HG02642 (cell line): ENCODE data around the gene SUPT4H1.
A peak's percentile ranks its signal among the peaks of the same experiment; 100 is the strongest.

ENCODE experiments used
- ATAC-seq: cut with Tn5 transposase; IDR thresholded peaks from one replicate; pipeline ENCODE4 v1.9.1; 2021; ENCODE audit warnings: mild to moderate bottlenecking; ENCODE audit not compliant: unreplicated experiment, poor library complexity

Gene SUPT4H1

GRCh38 chr17:58365185-58365979 is 13.4 kb upstream of the SUPT4H1 start:
- no peak for ATAC-seq

GRCh38 chr17:58364270-58364942 is 12.4 kb upstream of the SUPT4H1 start:
- ATAC-seq: no peak

- ATAC-seq: no peak
Measured at GRCh38 chr17:58363457-58364185, 11.6 kb upstream of the SUPT4H1 start.

- ATAC-seq: no peak
Measured at GRCh38 chr17:58362368-58363014, 10.5 kb upstream of the SUPT4H1 start.

- no peak for ATAC-seq
Measured at GRCh38 chr17:58360296-58361063, 8.5 kb upstream of the SUPT4H1 start.

- ATAC-seq: no peak
Measured at GRCh38 chr17:58358408-58359172, 6.6 kb upstream of the SUPT4H1 start.

GRCh38 chr17:58357312-58358297 is 5.6 kb upstream of the SUPT4H1 start:
- ATAC-seq: no peak

GRCh38 chr17:58356231-58356630 is 4.2 kb upstream of the SUPT4H1 start:
- ATAC-seq: no peak

GRCh38 chr17:58354541-58355216 is 2.7 kb upstream of the SUPT4H1 start:
- no peak for ATAC-seq

- ATAC-seq: no peak
Measured at GRCh38 chr17:58353389-58353825, 1.4 kb upstream of the SUPT4H1 start.

- ATAC-seq: no peak
Measured at GRCh38 chr17:58352596-58353388, 791 bp upstream of the SUPT4H1 start.

GRCh38 chr17:58351182-58351581 is 819 bp downstream of the SUPT4H1 start:
- ATAC-seq: no peak

- ATAC-seq: no peak
Measured at GRCh38 chr17:58348038-58348437, 4.0 kb downstream of the SUPT4H1 start.

GRCh38 chr17:58345500-58345899 is 6.5 kb downstream of the SUPT4H1 start:
- ATAC-seq: no peak

GRCh38 chr17:58344791-58345157 is 7.2 kb downstream of the SUPT4H1 start:
- ATAC-seq: peak; percentile 53

GRCh38 chr17:58344047-58344790 is 7.8 kb downstream of the SUPT4H1 start:
- ATAC-seq: peak; percentile 88
